Left lobe of liver (tissue), 2 donors: ENCODE measurements around the gene PPT1. TPM values are rescaled to one million over a fixed set of nuclear protein-coding genes. Genes with fewer than 3 reads are reported as not detected.
A peak's percentile ranks its signal among the peaks of the same experiment; 100 is the strongest.
"Not testable (repeated sequence)": the region's sequence is repeated elsewhere in the genome, so short reads cannot be mapped to it uniquely, and the experiment has no call there.

Experiments used
- ATAC-seq: fragments of 200-7000 bp; cut with Tn5 transposase; one replicate; pipeline ENCODE4 v1.9.1; 2020; ENCODE audit warnings: mild to moderate bottlenecking, moderate library complexity
- DNase-seq: peaks from one replicate; pipeline ENCODE4 v3.0.0-alpha.2; 2020; ENCODE audit warnings: low spot score
- total RNA-seq: library from RNA; stranded (reverse); gene quantifications from one replicate; pipeline ENCODE4 v1.2.1, GENCODE V29; 2021
- donor health status: DM: no; HTN: no; CAD: no; lungs with moderate emphysema.
- donor health status: DM: no; HTN: yes; CAD: no.

The PPT1 gene
- total RNA-seq, 1 donor from 2014 or later: 14.0 TPM

GRCh38 chr1:40092706-40093639 lies 4.1 kb downstream of the PPT1 start:
- DNase-seq (no peak), ATAC-seq (no peak)

DNA sequence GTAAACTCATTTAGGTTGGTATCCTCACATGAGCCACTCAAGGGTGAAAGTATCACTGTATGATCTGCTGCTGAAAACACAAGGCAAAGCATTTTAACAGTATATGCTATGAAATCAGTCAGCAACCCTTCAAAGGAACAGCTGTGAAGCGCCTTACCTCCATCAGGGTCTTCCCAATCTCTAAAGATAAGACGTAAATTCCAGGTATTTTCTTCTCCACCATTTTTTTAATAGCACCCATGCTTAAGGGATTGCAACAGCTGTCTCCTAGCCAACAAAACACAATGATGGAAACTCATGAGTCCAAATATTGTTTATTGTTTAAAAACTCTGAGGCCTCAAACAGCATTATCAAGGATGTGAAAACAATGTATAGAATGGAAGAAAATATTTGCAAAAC lies 4.8 kb downstream of the PPT1 start:
- DNase-seq: no peak
- ATAC-seq: no peak

DNA sequence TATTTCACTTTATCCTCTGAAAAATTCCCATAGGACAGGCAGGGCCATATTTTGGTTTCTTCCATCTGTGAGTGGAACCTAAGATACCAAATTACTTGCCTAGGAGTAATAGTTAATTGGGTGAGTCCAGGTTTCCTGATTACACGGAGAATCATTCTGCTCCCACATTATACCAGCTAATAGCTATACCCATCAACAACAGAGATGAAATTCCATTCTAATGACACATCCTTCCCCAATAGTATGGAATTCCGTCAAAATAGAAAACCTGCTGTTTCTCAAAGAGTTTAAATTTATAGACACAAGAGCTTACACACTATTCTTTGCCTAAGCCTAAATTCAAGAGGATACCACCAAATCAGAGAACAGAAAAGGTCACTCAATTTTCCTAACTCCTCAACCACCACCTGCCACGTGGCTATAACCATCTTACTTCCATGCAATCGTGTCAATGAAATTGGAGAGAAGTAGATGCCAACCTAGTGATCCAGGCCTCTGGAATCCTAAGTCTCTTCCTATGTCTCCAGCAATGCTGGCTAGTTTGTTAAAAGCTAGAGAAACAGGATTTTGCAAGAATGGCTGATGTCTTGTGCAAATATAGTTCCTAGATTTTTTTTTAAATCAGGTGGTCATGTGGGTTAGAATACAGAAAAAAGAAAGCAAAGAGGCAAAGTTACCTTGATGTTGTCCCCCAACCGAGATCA lies 6.2 kb downstream of the PPT1 start:
- ATAC-seq: no peak
- no peak for DNase-seq

DNA sequence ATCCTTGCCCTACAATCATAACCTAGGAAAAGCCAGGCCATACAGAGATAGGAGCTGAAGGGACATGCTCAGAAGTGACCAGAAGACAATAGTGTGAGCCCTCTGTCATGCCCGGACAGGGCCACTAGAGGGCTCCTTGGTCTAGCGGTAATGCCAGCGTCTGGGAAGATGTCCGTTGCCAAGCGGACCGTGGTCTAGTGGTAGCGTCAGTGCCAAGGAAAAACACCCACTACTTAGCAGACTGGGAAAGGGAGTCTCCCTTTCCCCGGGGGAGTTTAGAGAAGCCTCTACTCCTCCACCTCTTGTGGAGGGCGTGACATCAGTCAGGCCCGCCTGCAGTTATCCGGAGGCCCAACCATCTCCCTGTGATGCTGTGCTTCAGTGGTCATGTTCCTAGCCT lies 12.3 kb downstream of the PPT1 start:
- DNase-seq: peak; percentile 70
- not testable (repeated sequence) for ATAC-seq

DNA sequence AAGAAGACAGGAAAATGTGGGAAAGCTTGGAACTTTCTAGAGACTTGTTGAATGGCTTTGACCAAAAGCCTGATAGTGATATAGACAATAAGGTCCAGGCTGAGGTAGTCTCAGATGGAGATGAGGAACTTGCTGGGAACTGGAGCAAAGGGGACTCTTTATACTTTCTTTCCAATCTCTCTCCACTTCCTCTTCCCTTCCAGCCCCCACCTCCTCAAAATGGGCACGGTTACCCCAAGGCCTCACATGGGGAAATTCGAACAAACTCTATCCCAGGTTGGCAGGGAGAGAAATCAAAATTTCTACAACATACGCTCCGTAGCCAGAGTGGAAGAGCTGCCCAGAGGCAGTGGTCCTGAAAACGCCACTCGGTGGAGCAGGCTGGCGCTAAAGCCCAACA lies 15.2 kb downstream of the PPT1 start:
- DNase-seq (no peak), ATAC-seq (no peak)

GRCh38 chr1:40079774-40080400 lies 17.2 kb downstream of the PPT1 start:
- ATAC-seq (no peak), DNase-seq (no peak)

- no peak for DNase-seq
- peak; percentile 89 for ATAC-seq
These were observed 18.3 kb downstream of the PPT1 start for GRCh38 chr1:40078512-40079333.

DNA sequence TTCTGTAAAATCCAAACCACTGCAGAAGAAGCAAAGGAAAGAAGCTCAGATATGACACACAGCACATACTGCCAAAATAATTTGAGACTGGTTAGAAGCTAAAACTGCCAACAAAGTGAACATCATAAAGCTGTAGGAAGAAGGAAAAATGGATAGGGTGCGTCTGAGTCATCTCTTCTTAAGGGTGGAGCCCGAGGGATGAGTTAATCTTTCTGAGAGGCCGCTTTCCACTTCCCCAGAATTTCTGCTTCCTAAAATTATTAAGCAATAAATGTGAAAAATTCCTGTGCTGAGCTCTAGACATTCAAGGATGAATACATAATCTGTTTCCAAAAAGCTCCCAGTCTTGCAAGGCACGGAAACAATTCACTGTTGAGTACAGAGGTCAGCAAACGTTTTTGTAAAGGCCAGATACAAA lies 20.1 kb downstream of the PPT1 start:
- DNase-seq: no peak
- ATAC-seq: no peak

DNA sequence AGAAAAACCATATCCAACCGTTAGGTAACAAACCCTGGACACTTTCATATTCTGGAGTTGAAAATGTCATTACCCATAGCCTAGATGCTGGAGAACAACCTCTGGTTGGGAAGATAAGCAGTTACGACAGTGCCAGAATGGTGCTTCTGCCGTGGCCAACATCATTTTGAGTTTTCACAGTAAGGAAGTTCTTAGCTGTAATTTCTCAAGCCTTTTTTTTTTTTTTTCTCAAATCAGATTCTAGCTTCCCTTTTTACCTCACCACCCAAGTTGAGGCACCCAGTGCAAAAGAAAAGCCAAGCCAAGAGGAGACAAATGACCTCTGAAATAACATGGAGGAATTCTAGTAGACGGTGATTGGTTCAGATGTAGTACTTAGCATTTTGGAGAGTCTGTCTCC lies 21.8 kb downstream of the PPT1 start:
- DNase-seq: no peak
- ATAC-seq: no peak

GRCh38 chr1:40073062-40073461 lies 24.0 kb downstream of the PPT1 start:
- DNase-seq: no peak

DNA sequence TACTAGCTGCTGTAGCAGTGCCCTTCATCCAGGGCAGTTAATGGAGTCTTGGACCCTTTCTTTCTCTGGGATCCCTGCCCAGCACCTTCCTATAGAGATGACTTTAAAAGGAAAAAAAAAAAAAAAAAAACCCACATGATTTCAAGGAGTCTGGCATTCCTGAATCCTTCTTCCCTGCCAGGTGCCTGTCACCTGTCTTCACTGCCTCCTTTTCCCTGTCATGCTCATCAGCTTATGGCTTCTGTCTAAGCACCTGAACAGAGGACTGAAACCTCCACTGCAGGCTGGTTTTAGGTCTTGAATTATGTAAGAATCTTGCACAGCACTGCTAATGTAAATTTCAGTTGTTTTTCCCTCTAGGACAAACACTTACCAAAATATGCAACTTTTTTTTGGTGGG lies 24.9 kb downstream of the PPT1 start:
- ATAC-seq (no peak), DNase-seq (no peak)

More at GRCh38 chr1:40073062-40073461, 24.0 kb downstream of the PPT1 start:
- ATAC-seq: no peak

GRCh38 chr1:40067851-40068250 lies 29.2 kb downstream of the PPT1 start:
- DNase-seq: no peak
- no peak for ATAC-seq

GRCh38 chr1:40067023-40067422 lies 30.0 kb downstream of the PPT1 start:
- no peak for ATAC-seq
- DNase-seq: no peak

GRCh38 chr1:40064797-40065499 lies 32.1 kb downstream of the PPT1 start:
- DNase-seq (no peak), ATAC-seq (peak; percentile 26)

DNA sequence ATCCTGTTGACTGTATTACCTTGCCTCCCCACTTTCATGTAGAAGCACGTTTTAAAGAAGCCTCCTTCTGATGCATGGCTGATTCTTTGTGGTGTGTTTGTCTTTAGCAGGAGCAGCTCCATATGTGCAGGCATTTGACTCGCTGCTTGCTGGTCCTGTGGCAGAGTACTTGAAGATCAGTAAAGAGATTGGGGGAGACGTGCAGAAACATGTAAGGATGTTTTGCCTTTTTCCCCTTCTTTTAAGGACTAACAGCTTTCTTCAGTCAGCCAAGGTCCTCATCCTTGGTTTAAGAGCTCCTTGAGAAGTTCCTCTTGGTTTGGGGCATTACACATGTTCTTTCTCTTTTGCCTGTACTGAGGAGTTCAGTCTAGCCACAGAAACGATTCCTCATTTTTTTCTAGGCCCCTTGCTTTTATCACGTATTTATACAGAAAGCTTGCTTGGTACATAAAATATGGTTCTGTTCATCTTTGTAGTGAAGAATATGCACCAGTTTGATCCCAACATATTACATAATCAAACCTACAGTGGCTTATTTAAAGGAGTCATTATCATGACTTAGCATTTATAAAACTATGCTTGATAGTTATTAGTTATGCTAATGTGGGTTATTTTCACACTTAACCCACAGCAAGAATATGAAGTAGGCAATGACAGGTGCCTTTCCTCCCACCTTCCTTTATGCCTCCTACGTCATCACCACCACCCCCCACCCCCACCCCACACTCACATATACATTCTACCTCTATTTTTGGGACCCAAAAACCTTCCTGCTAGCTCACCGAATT lies 36.9 kb downstream of the PPT1 start:
- DNase-seq: no peak
- ATAC-seq: no peak

- ATAC-seq (peak; percentile 52), DNase-seq (no peak)
These were observed 37.6 kb downstream of the PPT1 start for GRCh38 chr1:40059338-40059959.

- no peak for ATAC-seq
- no peak for DNase-seq
These were observed 38.4 kb downstream of the PPT1 start for GRCh38 chr1:40058453-40059337.

- DNase-seq (no peak), ATAC-seq (no peak)
These were observed 39.0 kb downstream of the PPT1 start for GRCh38 chr1:40058097-40058452.
